Measurements from ENCODE around the gene ERCC2.
"Not testable (repeated sequence)": the region's sequence is repeated elsewhere in the genome, so short reads cannot be mapped to it uniquely, and the experiment has no call there.

Gene ERCC2

DNA sequence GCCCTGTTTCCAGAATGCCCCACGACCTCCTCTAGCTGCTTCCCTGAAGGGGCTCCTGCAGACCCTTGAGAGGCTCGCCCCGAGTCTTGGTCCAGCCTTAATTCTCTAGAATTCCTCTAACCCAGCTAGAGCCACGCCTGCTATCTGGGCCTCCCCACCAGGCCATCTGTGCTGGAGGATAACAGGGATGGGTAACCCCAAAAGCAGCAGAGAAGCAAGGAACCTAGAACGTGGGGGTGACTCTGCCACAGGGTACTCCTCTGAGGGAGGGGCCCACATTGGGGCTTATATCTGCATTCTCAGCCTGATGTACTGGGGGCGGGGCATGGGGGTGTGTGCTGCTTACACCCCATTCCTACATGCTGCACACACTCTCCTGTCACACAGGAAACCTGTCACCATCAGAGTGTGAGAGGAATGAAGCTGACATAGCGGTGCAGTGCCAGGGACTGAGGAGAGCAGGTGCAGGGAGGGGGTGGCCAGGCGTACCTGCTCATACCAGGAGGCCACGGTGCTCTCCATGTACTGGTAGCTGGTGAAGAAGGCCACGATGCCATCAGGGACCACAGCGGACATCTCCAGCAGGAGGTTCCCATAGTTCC is 16.0 kb downstream of the ERCC2 start:
- DNase-seq (ENCODE audit: low read depth), result no peak

- DNase-seq (ENCODE audit: low read depth), result no peak
These were observed 17.2 kb downstream of the ERCC2 start for GRCh38 chr19:45352914-45353796.

GRCh38 chr19:45352471-45352870 is 17.9 kb downstream of the ERCC2 start:
- DNase-seq (ENCODE audit: low read depth), result no peak

- DNase-seq (ENCODE audit: low read depth), result no peak
These were observed 18.3 kb downstream of the ERCC2 start for GRCh38 chr19:45352062-45352461.

- no peak for DNase-seq (ENCODE audit: low read depth)
These were observed 18.9 kb downstream of the ERCC2 start for GRCh38 chr19:45351401-45351952.

GRCh38 chr19:45350477-45351058 is 19.8 kb downstream of the ERCC2 start:
- DNase-seq (ENCODE audit: low read depth), result no peak

- DNase-seq (ENCODE audit: low read depth), result no peak
These were observed 20.9 kb downstream of the ERCC2 start for GRCh38 chr19:45349430-45349941.

- no peak for DNase-seq (ENCODE audit: low read depth)
These were observed 21.3 kb downstream of the ERCC2 start for GRCh38 chr19:45349126-45349415.

- DNase-seq (ENCODE audit: low read depth), result no peak
These were observed 21.8 kb downstream of the ERCC2 start for GRCh38 chr19:45348367-45349125.

DNA sequence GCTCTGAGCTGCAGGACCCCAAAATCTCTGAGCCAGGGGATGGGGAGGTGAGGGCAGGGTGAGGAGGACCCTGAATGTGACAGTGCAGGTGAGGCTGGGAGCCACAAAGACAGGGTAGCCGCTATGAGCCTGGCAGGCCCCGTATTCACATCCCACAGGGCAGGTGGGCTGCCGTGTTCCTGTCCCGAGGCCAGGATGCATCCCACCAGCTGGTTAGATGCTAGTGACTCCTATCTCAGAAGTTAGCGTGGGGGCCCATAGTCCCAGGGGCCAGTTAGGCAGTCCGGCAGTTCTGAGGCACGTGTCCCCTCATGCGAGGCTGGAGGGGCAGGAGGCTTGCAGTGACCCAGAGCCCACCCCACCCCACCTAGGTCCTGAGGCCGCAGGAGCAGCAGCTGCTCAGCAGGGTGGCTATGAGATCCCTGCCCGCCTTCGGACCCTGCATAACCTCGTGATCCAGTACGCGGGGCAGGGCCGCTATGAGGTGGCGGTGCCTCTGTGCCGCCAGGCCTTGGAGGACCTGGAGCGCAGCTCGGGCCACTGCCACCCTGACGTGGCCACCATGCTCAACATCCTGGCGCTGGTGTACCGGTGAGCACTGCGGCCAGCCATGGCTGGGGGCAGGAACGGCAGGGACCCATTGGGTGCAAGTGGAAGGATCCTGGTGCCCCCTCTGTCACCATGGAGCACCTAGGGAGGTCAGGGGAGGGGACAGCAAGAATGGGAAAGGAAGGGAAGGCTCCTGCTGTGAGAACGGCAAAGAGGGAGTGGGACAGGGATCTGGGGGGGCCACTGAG is 22.6 kb downstream of the ERCC2 start:
- DNase-seq (ENCODE audit: low read depth), result no peak

GRCh38 chr19:45346449-45346848 is 23.9 kb downstream of the ERCC2 start:
- DNase-seq (ENCODE audit: low read depth), result no peak

GRCh38 chr19:45345506-45345860 is 24.9 kb downstream of the ERCC2 start:
- no peak for DNase-seq (ENCODE audit: low read depth)

GRCh38 chr19:45344621-45345505 is 25.5 kb downstream of the ERCC2 start:
- no peak for DNase-seq (ENCODE audit: low read depth)

- no peak for DNase-seq (ENCODE audit: low read depth)
These were observed 27.5 kb downstream of the ERCC2 start for GRCh38 chr19:45342911-45343310.

DNA sequence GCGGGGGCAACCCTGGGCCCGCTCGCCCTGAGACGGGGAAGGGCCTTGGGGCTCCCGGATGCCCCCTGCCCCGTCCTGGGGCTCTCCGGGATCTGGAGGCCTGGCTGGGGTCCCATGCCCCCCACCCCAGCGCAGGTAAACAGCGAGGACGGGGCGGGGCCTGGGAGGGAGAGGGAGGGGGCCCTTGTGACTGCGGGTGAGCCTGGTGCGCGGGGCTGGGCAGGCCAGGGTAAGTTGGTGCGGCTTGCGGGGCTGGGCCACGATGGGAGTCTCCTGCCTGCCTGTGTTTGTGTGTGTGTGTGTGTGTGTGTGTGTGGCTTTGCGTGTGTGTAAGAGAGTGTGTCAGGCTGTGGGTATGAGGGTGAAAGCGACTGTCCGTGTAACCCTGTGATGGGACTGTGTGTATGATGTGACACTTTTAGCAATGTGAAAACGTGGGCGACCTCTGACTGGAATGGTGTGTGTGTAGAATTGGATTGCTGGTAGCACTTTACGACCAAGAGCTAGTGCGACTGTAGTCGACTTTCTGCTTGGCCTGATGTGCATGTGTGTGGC is 29.4 kb downstream of the ERCC2 start:
- DNase-seq (ENCODE audit: low read depth), result no peak

- peak; percentile 13 for DNase-seq (ENCODE audit: low read depth)
These were observed 30.0 kb downstream of the ERCC2 start, which contains the start of gene KLC3 for GRCh38 chr19:45340232-45340898. Gene KLC3, plus strand, starts transcription at chr19:45340750. Its CDS starts 4,792 bp downstream, at chr19:45345542.

DNA sequence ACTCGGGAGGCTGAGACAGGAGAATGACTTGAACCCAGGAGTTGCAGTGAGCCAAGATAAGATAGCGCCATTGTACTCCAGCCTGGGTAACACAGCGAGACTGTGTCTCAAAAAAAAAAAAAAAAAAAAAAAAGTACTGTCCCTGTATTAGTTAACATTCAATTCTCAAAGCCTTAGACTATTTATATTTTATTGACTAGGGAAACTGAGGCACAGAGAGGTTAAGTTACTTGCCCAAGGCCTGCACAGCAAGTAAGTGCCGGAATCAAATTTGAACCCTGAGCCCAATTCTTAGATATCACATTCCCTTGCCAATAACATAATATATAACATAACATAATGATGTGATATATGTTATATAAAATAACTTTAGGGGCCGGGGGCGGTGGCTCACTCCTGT is 30.7 kb downstream of the ERCC2 start:
- no peak for DNase-seq (ENCODE audit: low read depth)

DNA sequence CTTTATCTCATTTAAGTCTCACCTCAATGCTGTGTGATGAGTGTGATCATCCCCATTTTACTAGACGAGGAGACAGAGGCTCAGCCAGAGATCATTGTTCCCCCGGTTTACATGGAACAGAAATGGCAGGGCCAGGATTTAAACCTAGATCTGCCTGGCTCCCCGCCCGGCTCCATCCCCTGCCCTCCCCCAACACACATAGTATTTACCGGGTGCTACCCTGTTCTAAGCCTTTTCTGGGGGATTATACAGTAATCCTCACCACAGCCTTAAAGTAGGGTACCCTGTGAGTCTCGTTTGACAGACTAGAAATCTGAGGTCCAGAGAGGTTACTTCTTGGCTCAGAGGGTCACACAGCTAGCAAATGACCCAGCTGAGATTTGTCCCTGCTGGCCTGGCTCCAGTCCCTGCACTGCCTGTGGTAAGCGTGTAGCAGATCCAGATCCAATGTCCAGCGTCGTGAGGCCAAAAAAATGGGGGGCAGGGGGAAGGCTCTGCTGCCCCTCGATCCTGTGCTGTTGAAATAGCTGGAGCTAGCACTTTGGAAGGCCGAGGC is 33.6 kb downstream of the ERCC2 start:
- no peak for DNase-seq (ENCODE audit: low read depth)

GRCh38 chr19:45334881-45335280 is 35.5 kb downstream of the ERCC2 start:
- DNase-seq (ENCODE audit: low read depth), result not testable (repeated sequence)
